ENCODE measurements around the gene ELL2. TPM values are rescaled to one million over a fixed set of nuclear protein-coding genes. Genes with fewer than 3 reads are reported as not detected.

ELL2 gene
- total RNA-seq, 2 experiments from 2014 or later: 82.6 to 96.8 TPM

- ChIA-PET CTCF (interaction anchor here (2.0 to 2.6 kb wide), 3 partner anchors 11 to 15 kb away, joined by 8 to 10 read pairs (median 9); partner anchors contain the start of gene GLRX), POLR2A (interaction anchor here (0.8 to 1.7 kb wide), 3 partner anchors 13 to 27 kb away, joined by 6 to 13 read pairs (median 12); partner anchors contain the start of gene GLRX)
Measured at GRCh38 chr5:95835682-95836385, 125.8 kb downstream of the ELL2 start.

Other genes with a start within 250 kb of the ELL2 start
- gene RHOBTB3, start 230.5 kb downstream of the ELL2 start, total RNA-seq: under 1 TPM; 0.40 to 0.67 TPM
- gene GLRX, start 139.1 kb downstream of the ELL2 start, total RNA-seq: 10 to 100 TPM; 20.9 to 22.0 TPM

All from activated CD8-positive, alpha-beta memory T cell treated with anti-CD3 and anti-CD28 coated beads for 36 hours (primary cell).